ENCODE measurements around the gene BCL7A.

- TF ChIP-seq CTCF (IDR thresholded peaks at IDR 0.05) (no peak), POLR2A (IDR thresholded peaks at IDR 0.05) (no peak)
Observed at GRCh38 chr12:122079532-122080081, 57.9 kb downstream of the BCL7A start.

Measured in heart left ventricle (tissue), 13 donors.